Gastrocnemius medialis (tissue), 4 donors: Measurements from ENCODE around the gene PDE8A. TPM values are rescaled to one million over a fixed set of nuclear protein-coding genes. Genes with fewer than 3 reads are reported as not detected.

ENCODE experiments used
- ATAC-seq, 2 donors: fragments of 150-250 bp; one replicate each; pipeline ENCODE4 v1.9.1; 2016
- DNase-seq, 2 donors: peaks; one replicate each; pipeline ENCODE4 v3.0.0-alpha.2; 2019
- H3K27ac ChIP-seq, 4 donors: fragments of 200-600 bp; sonication (generic); 1 replicate in 1 of 4; 2 replicates in 3 of 4; pipeline ENCODE4 v1.5.1; 2016 to 2018; ENCODE audit warnings: mild to moderate bottlenecking in 2 of 4, moderate library complexity in 1 of 4
- H3K27me3 ChIP-seq, 3 donors: fragments of 200-600 bp; sonication (generic) in 2 of 3; 1 replicate in 1 of 3; 2 replicates in 2 of 3; pipeline versions ENCODE4 v1.5.1 to v1.6.0; 2016 to 2019; ENCODE audit warnings: mild to moderate bottlenecking in 1 of 3, moderate library complexity in 1 of 3
- H3K36me3 ChIP-seq, 2 donors: fragments of 200-600 bp; sonication (generic) in 1 of 2; one replicate each; pipeline ENCODE4 v1.5.1; 2017 to 2018
- H3K4me1 ChIP-seq, 2 donors: fragments of 200-600 bp; sonication (generic) in 1 of 2; one replicate each; pipeline ENCODE4 v1.5.1; 2016 to 2017; ENCODE audit warnings: mild to moderate bottlenecking in 2 of 2
- H3K4me3 ChIP-seq, 4 donors: fragments of 200-600 bp; sonication (generic) in 3 of 4; 1 replicate in 1 of 4; 2 replicates in 3 of 4; pipeline ENCODE4 v1.5.1; 2016 to 2019; ENCODE audit warnings: mild to moderate bottlenecking in 2 of 4
- H3K9me3 ChIP-seq, 3 donors: fragments of 200-600 bp; sonication (generic) in 2 of 3; 1 replicate in 1 of 3; 2 replicates in 2 of 3; pipeline ENCODE4 v1.5.1; 2016 to 2019
- POLR2A ChIP-seq, 2 donors: fragments of 450-650 bp; IDR thresholded peaks; one replicate each; pipeline ENCODE4 v1.6.1; 2017; ENCODE audit warnings: antibody characterized with exemption in 2 of 2, mild to moderate bottlenecking in 2 of 2, moderate library complexity in 2 of 2
- in situ Hi-C, 4 donors: fragments of 200-750 bp; cut with MboI; loops; one replicate each; pipeline versions ENCODE4 v1.15.0 to v1.8.0; 2017; ENCODE audit warnings: low sequenced_read_pairs in 4 of 4
- intact Hi-C: fragments of 100-400 bp; cut with DNase I; formaldehyde crosslinking; loops from one replicate; pipeline ENCODE4 v1.15.1; 2023; ENCODE audit warnings: low total_unique reads
- total RNA-seq, 4 donors: library from RNA; depleted of rRNA; stranded (reverse); fragments of >200 nt; gene quantifications; one replicate each; pipeline versions ENCODE4 v1.1.0 to v1.2.3, GENCODE V29; 2016
- TF ChIP-seq, protein P1 (sequence below), 5 experiments: fragments of 450-650 bp in 3 of 5; fragments of 200-600 bp in 2 of 5; sonication (generic) in 2 of 5; IDR thresholded peaks in 4 of 5; conservative IDR thresholded peaks in 1 of 5; 1 replicate in 4 of 5; 2 replicates in 1 of 5; pipeline ENCODE4 v1.5.1; 2016 to 2019; ENCODE audit warnings: antibody characterized with exemption in 5 of 5, mild to moderate bottlenecking in 3 of 5, moderate library complexity in 3 of 5

Gene PDE8A
- total RNA-seq, 4 donors from 2014 or later: 6.3 to 20.6 (median 13.9) TPM

DNA sequence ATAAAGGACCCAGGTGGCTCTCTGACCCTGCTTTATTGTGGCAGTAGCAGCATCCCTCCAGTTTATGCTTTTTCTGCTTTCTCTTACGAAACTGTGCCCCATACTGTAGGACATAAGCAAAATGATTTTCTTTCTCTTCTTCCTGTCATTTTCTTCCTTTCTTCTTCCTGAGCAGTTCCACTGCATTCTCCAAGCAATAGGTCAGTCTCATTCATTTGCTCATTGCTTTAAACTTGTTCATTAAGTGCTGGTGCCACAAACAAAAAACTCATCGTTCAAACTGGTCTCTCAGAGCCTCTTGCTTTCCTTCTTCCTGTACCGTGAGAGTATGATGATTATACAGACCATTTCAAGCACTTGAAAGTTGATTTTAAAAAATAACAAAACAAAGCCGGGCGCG is 66.8 kb downstream of the PDE8A start:
- no peak for ATAC-seq
- H3K4me1 ChIP-seq: peaks cover 26 to 34% of the 10 kb centered on the region in 2 donors
- no peaks in the 10 kb centered on the region for H3K36me3 ChIP-seq
- no peak for DNase-seq
- no peaks in the 10 kb centered on the region for H3K27me3 ChIP-seq
- in situ Hi-C loops: loop anchor here in 2 of 4 donors (10.0 kb wide), 2 partner anchors 454 to 464 kb away; no protein-coding TSS in a partner anchor
- H3K9me3 ChIP-seq: no peaks in the 10 kb centered on the region
- peak overlapping the region; percentile 54 to 76 (median 71) for H3K27ac ChIP-seq
- H3K4me3 ChIP-seq: no peak overlapping the region
- intact Hi-C loops: loop anchor here (10.0 kb wide), 1 partner anchor 464 kb away; no protein-coding TSS in a partner anchor
- TF ChIP-seq, protein P1, sequence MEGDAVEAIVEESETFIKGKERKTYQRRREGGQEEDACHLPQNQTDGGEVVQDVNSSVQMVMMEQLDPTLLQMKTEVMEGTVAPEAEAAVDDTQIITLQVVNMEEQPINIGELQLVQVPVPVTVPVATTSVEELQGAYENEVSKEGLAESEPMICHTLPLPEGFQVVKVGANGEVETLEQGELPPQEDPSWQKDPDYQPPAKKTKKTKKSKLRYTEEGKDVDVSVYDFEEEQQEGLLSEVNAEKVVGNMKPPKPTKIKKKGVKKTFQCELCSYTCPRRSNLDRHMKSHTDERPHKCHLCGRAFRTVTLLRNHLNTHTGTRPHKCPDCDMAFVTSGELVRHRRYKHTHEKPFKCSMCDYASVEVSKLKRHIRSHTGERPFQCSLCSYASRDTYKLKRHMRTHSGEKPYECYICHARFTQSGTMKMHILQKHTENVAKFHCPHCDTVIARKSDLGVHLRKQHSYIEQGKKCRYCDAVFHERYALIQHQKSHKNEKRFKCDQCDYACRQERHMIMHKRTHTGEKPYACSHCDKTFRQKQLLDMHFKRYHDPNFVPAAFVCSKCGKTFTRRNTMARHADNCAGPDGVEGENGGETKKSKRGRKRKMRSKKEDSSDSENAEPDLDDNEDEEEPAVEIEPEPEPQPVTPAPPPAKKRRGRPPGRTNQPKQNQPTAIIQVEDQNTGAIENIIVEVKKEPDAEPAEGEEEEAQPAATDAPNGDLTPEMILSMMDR (IDR thresholded peaks at IDR 0.05 in 4 of 5, conservative IDR thresholded peaks at IDR 0.05 in 1 of 5): no peak
- no peak for TF ChIP-seq POLR2A (IDR thresholded peaks at IDR 0.05)

DNA sequence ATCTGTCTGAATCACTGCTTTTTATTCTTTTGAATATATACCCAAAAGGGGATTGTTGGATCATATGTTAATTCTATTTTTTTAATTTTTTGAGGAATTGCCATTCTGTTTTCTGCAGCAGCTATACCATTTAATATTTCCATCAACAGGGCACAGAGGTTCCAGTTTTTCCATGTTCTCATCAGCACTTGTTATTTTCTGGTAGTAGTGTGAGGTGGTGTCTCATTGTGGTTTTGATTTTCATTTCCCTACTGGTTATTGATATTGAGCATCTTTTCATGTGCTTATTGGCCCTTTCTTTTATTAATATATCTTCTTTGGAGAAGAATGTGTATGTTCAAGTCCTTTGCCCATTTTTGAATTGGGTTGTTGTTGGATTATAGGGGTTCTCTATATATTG is 68.1 kb downstream of the PDE8A start:
- peak overlapping the region in 1 of 4 donors; percentile 76 for H3K27ac ChIP-seq
- DNase-seq (no peak), ATAC-seq (no peak)
- intact Hi-C loops: loop anchor here (10.0 kb wide), 1 partner anchor 465 kb away; no protein-coding TSS in a partner anchor
- H3K4me1 ChIP-seq: peaks cover 26 to 32% of the 10 kb centered on the region in 2 donors
- no peak overlapping the region for H3K4me3 ChIP-seq
- in situ Hi-C loops: loop anchor here in 2 of 4 donors (10.0 kb wide), 2 partner anchors 455 to 465 kb away; no protein-coding TSS in a partner anchor
- no peaks in the 10 kb centered on the region for H3K27me3 ChIP-seq
- H3K9me3 ChIP-seq: no peaks in the 10 kb centered on the region
- H3K36me3 ChIP-seq: no peaks in the 10 kb centered on the region
- no peak for TF ChIP-seq POLR2A (IDR thresholded peaks at IDR 0.05)
- TF ChIP-seq, protein P1 (IDR thresholded peaks at IDR 0.05 in 4 of 5, conservative IDR thresholded peaks at IDR 0.05 in 1 of 5): no peak

DNA sequence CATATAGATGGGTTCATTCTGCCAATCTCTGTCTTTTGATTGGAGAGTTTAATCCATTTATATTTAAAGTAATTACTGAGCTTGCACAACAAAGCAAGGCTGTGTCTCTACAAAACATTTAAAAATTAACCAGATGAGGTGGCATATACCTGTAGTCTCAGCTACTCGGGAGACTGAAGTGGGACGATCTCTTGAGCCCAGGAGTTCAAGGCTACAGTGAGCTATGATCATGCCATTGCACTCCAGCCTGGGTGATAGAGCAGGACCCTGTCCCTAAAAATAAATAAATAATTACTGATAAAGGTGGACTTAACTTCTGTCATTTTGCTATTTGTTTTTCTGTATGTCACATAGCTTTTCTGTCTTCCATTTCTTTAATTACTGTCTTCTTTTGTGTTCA is 78.1 kb downstream of the PDE8A start:
- DNase-seq (no peak), ATAC-seq (no peak)
- Histone ChIP-seq H3K27ac (no peak overlapping the region), H3K9me3 (no peaks in the 10 kb centered on the region), H3K36me3 (no peaks in the 10 kb centered on the region), H3K27me3 (no peaks in the 10 kb centered on the region), H3K4me1 (peaks cover 14 to 17% of the 10 kb centered on the region in 2 donors), H3K4me3 (no peak overlapping the region)
- in situ Hi-C loops: no loop called here
- intact Hi-C loops: no loop called here
- no peak for TF ChIP-seq POLR2A (IDR thresholded peaks at IDR 0.05)
- TF ChIP-seq, protein P1 (IDR thresholded peaks at IDR 0.05 in 4 of 5, conservative IDR thresholded peaks at IDR 0.05 in 1 of 5): no peak

DNA sequence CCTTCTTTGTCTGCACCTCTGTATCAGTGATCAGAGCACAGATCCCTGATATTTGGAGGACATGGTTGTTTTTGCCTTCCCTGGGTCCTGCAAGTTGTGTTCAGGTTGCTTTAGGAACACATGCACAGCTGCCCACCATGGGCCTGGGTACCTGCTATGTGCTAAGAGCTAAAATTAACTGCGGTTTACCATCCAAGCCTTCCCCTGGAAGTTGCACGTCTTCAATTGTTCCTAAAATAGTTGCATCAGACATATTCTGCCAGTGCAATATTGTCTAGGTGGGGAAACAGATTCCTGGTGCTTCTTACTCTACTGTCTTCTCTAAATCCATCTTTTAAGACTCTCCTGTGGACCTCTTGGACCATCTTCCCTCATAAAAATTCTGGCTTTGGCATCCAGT is 80.9 kb downstream of the PDE8A start:
- TF ChIP-seq POLR2A (IDR thresholded peaks at IDR 0.05): no peak
- TF ChIP-seq, protein P1 (IDR thresholded peaks at IDR 0.05 in 4 of 5, conservative IDR thresholded peaks at IDR 0.05 in 1 of 5): no peak
- no peak for DNase-seq
- Histone ChIP-seq H3K36me3 (no peaks in the 10 kb centered on the region), H3K27me3 (no peaks in the 10 kb centered on the region), H3K9me3 (no peaks in the 10 kb centered on the region), H3K27ac (no peak overlapping the region), H3K4me3 (no peak overlapping the region), H3K4me1 (peaks cover 14 to 17% of the 10 kb centered on the region in 2 donors)
- in situ Hi-C loops (no loop called here), intact Hi-C loops (no loop called here)
- ATAC-seq: no peak

DNA sequence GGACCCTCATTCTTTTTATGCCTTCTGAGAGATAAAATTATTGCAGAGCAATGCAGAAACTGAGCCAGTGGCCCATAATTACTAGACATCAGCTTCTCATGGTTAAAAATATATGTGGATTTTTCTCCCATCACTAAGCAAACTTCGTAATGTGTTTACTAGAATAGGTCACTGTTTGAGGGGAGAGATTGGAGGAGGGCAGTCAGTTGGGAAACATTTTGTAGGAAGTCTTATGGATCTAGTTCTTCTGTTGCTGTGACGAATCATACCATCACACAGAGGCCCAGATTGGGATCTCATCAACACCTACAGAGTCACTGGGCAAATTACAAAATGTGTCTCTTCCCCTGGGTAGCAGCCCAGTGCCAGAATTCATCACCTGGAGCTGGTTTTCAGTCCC is 81.4 kb downstream of the PDE8A start:
- DNase-seq (no peak), ATAC-seq (no peak)
- no peaks in the 10 kb centered on the region for H3K9me3 ChIP-seq
- H3K36me3 ChIP-seq: no peaks in the 10 kb centered on the region
- no peak overlapping the region for H3K27ac ChIP-seq
- peaks cover 14 to 17% of the 10 kb centered on the region in 2 donors for H3K4me1 ChIP-seq
- H3K27me3 ChIP-seq: no peaks in the 10 kb centered on the region
- TF ChIP-seq, protein P1 (IDR thresholded peaks at IDR 0.05 in 4 of 5, conservative IDR thresholded peaks at IDR 0.05 in 1 of 5): no peak
- TF ChIP-seq POLR2A (IDR thresholded peaks at IDR 0.05): no peak
- no peak overlapping the region for H3K4me3 ChIP-seq
- intact Hi-C loops (no loop called here), in situ Hi-C loops (no loop called here)
